ENCODE data around the gene GRAP2.

Gene GRAP2

GRCh38 chr22:39995393-39996252 is 94.7 kb downstream of the GRAP2 start:
- DNase-seq (ENCODE audit: low spot score): no peak

DNA sequence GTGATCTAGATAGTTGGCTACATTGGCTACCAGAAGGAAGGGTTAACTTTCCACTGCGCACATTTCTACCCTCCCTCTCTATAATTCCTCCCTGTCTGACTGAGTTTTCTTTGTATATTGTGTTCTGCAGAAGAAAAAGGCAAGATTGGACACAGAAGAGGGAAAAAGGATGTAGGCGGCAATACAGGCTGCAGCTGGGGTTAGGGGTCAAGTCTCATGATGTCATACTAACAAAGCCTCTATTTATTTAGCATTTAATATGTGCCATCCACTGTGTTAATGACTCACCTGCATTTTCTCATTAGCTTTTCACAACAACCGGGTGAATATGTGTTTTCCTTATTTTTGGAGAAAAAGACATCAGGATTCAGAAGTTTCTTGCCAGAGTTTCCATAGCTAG is 95.8 kb downstream of the GRAP2 start:
- DNase-seq (ENCODE audit: low spot score): no peak

- DNase-seq (ENCODE audit: low spot score): no peak
Measured at GRCh38 chr22:39997421-39997820, 96.5 kb downstream of the GRAP2 start.

- no peak for DNase-seq (ENCODE audit: low spot score)
Measured at GRCh38 chr22:39997939-39998726, 97.2 kb downstream of the GRAP2 start.

GRCh38 chr22:39999144-39999757 is 98.4 kb downstream of the GRAP2 start:
- DNase-seq (ENCODE audit: low spot score): no peak

DNA sequence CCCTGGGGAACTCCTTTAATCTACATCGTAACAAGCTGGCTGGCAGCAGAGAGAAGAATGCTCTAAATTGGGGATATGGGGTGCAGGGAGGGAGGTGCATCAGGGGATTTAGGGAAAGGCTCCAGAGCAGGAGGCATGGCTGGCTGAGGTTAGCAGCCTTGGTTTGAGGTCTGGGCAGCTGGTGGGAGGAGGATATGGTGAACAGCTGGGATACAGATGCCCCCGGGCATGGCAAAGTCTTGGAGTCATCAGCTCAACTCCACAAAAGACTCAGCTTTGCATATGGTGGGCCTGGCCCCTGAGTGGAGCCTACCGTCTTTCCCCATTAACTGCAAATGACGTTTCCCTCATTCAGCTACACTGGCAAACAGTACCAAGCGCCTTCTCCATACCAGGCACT is 99.3 kb downstream of the GRAP2 start:
- no peak for DNase-seq (ENCODE audit: low spot score)

DNA sequence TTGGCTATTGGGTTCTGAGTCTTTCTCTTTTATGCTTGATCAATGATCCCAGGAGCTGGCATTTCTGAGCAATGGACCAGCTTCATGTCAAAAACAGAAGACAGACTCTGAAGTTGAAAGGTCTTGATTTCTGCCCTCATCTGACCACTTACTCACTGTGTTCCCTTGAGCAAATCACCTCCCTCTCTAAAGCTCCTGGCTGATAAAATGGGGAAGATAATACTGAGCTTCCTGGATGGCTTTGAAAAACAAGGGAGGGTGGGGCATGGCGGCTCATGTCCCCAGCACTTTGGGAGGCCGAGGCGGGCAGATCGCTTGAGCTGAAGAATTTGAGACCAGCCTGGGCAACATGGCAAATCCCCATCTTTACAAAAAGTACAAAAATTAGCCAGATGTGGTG is 100.2 kb downstream of the GRAP2 start:
- DNase-seq (ENCODE audit: low spot score): no peak

DNA sequence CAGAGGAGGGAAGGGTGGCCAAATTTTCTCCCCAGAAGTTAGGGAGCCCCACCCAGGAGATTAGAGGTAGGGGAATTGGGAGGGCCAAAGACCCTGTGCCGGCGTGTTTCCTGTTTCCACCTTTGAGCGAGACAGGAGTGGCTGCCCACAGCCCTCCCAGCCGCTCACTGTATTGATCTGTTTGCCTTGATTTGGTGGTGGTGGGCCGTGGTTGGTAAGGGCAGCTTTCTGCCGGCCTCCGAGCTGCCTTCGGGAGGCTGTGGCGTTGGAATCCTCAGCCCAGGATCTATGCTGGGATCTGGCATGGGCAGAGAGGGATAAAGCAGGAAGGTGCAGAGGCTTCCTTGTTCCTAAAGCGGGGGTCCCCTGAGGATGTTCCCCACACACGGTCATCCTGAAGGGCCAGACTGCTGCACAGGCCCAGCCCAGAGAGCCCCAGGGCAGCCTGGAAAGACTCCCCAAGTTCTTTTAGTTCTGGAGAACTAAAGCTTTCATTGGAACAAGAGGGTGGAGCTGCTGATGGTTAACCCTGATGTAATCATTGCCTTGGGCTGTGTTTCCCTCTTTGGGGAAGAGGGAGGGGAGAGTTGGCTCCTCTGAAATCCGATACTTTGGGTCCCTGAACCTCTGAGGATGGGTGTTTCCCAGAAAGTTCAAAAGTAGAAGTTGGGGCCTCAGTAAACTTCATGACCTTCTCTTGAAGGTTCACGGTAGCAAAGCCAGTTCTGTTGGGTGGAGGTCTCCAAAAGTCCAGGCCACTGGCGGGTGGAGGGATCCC is 101.1 kb downstream of the GRAP2 start:
- DNase-seq (ENCODE audit: low spot score): no peak

- DNase-seq (ENCODE audit: low spot score): no peak
Measured at GRCh38 chr22:40002935-40003715, 102.2 kb downstream of the GRAP2 start.

DNA sequence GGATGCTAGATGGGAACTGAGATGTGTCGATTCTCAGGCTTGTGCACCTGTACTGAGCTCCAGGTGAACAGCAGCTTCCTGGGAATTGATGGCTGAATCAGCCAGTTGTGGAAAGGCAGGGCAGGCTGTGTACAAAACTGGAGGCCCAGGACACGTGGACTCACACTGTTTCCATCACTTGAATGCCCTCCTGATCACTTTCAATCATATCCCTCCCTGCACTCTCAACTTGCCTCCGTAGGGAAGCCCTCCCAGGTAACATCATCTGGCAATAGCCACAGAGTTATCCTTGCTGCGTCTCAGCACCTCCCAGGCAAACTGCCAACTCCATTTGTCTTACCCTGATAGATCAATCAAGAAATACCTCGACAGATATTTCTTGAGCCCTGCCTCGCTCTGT is 104.0 kb downstream of the GRAP2 start:
- DNase-seq (ENCODE audit: low spot score): no peak

DNA sequence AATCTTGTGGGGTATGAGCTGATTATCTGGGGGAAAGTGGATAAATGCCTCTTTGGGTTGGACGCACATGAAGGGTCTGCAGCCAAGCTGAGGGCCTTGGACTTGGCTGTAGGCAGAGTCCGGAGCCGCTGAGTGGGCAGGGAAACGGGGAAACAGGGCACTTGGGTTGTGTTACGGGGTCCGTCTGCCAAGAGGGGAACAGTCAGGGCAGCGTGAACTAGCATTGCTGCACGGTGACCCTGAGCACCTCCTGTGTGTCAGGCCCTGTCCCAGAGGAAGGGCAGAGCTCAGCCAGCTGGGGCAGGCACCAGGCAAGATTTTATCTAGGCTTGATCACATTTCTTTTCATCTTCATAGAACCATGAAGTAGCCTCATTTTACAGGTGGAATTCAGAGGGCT is 105.8 kb downstream of the GRAP2 start:
- no peak for DNase-seq (ENCODE audit: low spot score)

- no peak for DNase-seq (ENCODE audit: low spot score)
Measured at GRCh38 chr22:40007853-40008710, 107.2 kb downstream of the GRAP2 start.

- no peak for DNase-seq (ENCODE audit: low spot score)
Measured at GRCh38 chr22:40008726-40009291, 107.9 kb downstream of the GRAP2 start.

- DNase-seq (ENCODE audit: low spot score): no peak
Measured at GRCh38 chr22:40009292-40009774, 108.4 kb downstream of the GRAP2 start.

DNA sequence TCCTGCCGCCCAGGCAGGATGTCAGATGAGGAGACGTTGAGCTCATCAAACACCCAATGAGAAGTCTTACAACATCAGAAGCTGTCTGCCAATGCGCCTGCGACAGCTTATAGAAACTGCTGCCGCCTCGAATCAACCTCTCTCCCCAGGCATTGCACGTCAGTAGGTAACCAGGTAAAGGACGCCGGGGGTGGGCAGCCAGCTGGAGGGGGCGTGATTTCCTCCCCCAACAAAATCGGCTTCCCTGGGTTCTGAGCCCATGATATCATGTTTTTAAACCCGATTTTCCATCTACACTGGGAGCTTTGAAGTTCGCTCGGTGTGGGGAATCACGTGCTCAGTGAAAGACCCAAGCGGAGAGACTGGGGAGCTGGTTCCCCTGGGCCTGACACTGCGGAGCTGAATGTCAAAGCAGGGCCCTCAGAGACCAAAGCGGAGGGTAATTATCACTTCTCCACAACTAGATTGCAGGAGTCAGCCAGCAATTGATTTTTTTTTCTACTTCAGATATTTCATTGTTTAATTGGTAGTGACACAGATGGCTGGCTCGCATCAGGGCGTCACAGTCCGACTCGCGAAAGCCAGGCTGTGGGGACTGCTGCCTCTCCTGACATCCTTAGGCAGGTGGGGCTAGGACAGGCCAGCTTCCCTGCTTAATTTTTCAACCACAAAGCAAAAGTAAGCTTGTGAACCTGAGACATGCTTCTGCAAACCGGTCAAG is 109.2 kb downstream of the GRAP2 start:
- DNase-seq (ENCODE audit: low spot score): no peak

DNA sequence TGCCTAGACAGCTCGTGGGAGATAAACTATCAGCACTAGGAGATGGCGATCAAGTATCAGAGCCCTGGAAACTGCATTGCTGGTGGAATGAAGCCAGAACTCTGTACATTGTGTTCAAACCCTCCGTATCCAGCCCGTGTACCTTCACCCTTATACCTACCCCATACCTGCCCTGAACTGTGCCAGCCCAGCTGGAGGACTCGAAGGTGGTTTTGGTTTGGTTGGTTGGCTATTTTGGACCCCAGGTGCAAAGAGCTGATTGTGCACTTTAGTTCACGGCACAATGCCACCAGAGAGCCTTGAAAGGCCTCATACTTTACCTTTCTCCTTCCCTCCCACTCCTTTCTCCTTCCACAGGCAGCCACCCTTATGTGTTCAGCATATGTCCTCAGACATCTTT is 109.9 kb downstream of the GRAP2 start:
- DNase-seq (ENCODE audit: low spot score): no peak

DNA sequence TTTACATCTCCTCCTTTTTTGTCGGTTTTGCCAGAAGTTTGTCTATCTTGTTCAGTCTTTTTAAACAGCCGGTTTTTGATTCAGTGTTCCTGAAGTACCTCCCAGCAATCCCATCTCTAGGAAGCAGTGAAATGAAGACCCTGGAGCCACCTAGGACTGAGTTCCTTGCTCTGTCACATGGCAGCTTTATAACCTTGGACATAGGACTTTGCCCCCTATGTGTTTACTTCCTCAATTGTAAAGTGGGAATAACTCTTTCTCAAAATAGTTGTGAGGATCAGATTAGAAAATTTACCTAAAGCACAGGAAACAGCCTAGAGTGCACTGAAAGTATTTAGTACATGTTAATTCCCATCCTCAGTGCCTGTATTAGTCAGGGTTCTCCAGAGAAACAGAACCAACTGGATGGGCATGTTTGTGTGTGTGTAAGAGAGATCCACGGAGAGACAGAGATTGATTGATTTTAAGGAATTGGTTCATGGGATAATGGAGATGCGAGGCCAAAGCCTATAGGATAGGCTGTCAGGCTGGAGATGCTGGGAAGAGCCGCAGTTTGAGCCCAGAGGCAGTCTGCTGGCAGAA is 113.9 kb downstream of the GRAP2 start:
- no peak for DNase-seq (ENCODE audit: low spot score)

GRCh38 chr22:40015358-40015976 is 114.6 kb downstream of the GRAP2 start:
- DNase-seq (ENCODE audit: low spot score): no peak

Data from germinal center (tissue), 1 donor.